DMS 273 treated with DMSO at 0.1 percent for 48 hours (cell line): ENCODE results near the gene TMEM229B.

ENCODE experiments used
- DNase-seq: peaks from one replicate; lab custom pipeline; 2025; lab: John Stamatoyannopoulos, UW

TMEM229B gene

GRCh38 chr14:67487937-67488893 lies at the start of gene TMEM229B:
Gene TMEM229B, minus strand, starts transcription at chr14:67488721. Its CDS starts 14,798 bp downstream, at chr14:67473923.
- DNase-seq = no peak

- DNase-seq = no peak
These were observed 49.2 kb upstream of the TMEM229B start for GRCh38 chr14:67537736-67538135.

- no peak for DNase-seq
These were observed 47.6 kb upstream of the TMEM229B start for GRCh38 chr14:67536087-67536486.

- DNase-seq = no peak
These were observed 45.2 kb upstream of the TMEM229B start for GRCh38 chr14:67533754-67534085.

GRCh38 chr14:67532998-67533753 lies 44.7 kb upstream of the TMEM229B start, which contains the start of gene PLEKHH1:
Gene PLEKHH1, plus strand, starts transcription at chr14:67533290. Its CDS starts 8,578 bp downstream, at chr14:67541868.
- peak; percentile 34 for DNase-seq

GRCh38 chr14:67532606-67532997 lies 44.1 kb upstream of the TMEM229B start:
- DNase-seq = no peak

- DNase-seq = no peak
These were observed 41.7 kb upstream of the TMEM229B start for GRCh38 chr14:67529947-67530935.

GRCh38 chr14:67528276-67528675 lies 39.8 kb upstream of the TMEM229B start:
- no peak for DNase-seq

GRCh38 chr14:67527756-67528155 lies 39.2 kb upstream of the TMEM229B start:
- DNase-seq = no peak

- DNase-seq = peak; percentile 32
These were observed 38.3 kb upstream of the TMEM229B start for GRCh38 chr14:67526676-67527459.

- no peak for DNase-seq
These were observed 37.7 kb upstream of the TMEM229B start for GRCh38 chr14:67526181-67526580.

GRCh38 chr14:67525389-67525788 lies 36.9 kb upstream of the TMEM229B start:
- no peak for DNase-seq

- DNase-seq = no peak
These were observed 36.1 kb upstream of the TMEM229B start for GRCh38 chr14:67524634-67524963.

GRCh38 chr14:67523764-67524633 lies 35.5 kb upstream of the TMEM229B start:
- no peak for DNase-seq

GRCh38 chr14:67522270-67522669 lies 33.7 kb upstream of the TMEM229B start:
- DNase-seq = no peak

- no peak for DNase-seq
These were observed 32.0 kb upstream of the TMEM229B start for GRCh38 chr14:67520482-67520881.

GRCh38 chr14:67519406-67519805 lies 30.9 kb upstream of the TMEM229B start:
- no peak for DNase-seq

- DNase-seq = no peak
These were observed 28.6 kb upstream of the TMEM229B start for GRCh38 chr14:67517083-67517482.

- no peak for DNase-seq
These were observed 28.2 kb upstream of the TMEM229B start for GRCh38 chr14:67516676-67517075.
